ENCODE results near the gene PTMS.

PTMS gene

GRCh38 chr12:6819106-6820030 lies 53.2 kb downstream of the PTMS start:
- TF ChIP-seq TCF4 (CRISPR knock-in tag; IDR thresholded peaks at IDR 0.05; ENCODE audit: borderline replicate concordance), result no peak
- no peak for TF ChIP-seq ZFP3 (CRISPR knock-in tag; IDR thresholded peaks at IDR 0.05)
- no peak for TF ChIP-seq RARB (CRISPR knock-in tag; IDR thresholded peaks at IDR 0.05)
- TF ChIP-seq ZNF8 (CRISPR knock-in tag; IDR thresholded peaks at IDR 0.05), result no peak
- no peak for TF ChIP-seq CREB5 (CRISPR knock-in tag; IDR thresholded peaks at IDR 0.05; ENCODE audit: low read depth)
- no peak for TF ChIP-seq ZC3H10 (CRISPR knock-in tag; IDR thresholded peaks at IDR 0.05)
- no peak for TF ChIP-seq ESRRG (CRISPR knock-in tag; IDR thresholded peaks at IDR 0.05)
- no peak for TF ChIP-seq ISL1 (CRISPR knock-in tag; IDR thresholded peaks at IDR 0.05)
- no peak for TF ChIP-seq ZFP30 (CRISPR knock-in tag; IDR thresholded peaks at IDR 0.05)
- TF ChIP-seq ZNF565 (CRISPR knock-in tag; conservative IDR thresholded peaks at IDR 0.05; ENCODE audit: low read depth), result no peak
- TF ChIP-seq PPARA (CRISPR knock-in tag; IDR thresholded peaks at IDR 0.05; ENCODE audit: borderline replicate concordance), result no peak
- TF ChIP-seq ARNTL (CRISPR knock-in tag; IDR thresholded peaks at IDR 0.05; ENCODE audit: borderline replicate concordance, low read depth), result no peak
- TF ChIP-seq TOX (CRISPR knock-in tag; IDR thresholded peaks at IDR 0.05; ENCODE audit: borderline replicate concordance), result no peak
- TF ChIP-seq GLIS3 (CRISPR knock-in tag; IDR thresholded peaks at IDR 0.05), result no peak
- TF ChIP-seq POU6F1 (CRISPR knock-in tag; IDR thresholded peaks at IDR 0.05; ENCODE audit: borderline replicate concordance, low read depth), result no peak
- ATAC-seq, result no peak

- no peak for ATAC-seq
- TF ChIP-seq POU6F1 (CRISPR knock-in tag; IDR thresholded peaks at IDR 0.05; ENCODE audit: borderline replicate concordance, low read depth) (no peak), ESRRG (CRISPR knock-in tag; IDR thresholded peaks at IDR 0.05) (no peak), ISL1 (CRISPR knock-in tag; IDR thresholded peaks at IDR 0.05) (no peak), ZFP30 (CRISPR knock-in tag; IDR thresholded peaks at IDR 0.05) (no peak), SNAI2 (CRISPR knock-in tag; IDR thresholded peaks at IDR 0.05) (no peak)
- TF ChIP-seq, protein P1, sequence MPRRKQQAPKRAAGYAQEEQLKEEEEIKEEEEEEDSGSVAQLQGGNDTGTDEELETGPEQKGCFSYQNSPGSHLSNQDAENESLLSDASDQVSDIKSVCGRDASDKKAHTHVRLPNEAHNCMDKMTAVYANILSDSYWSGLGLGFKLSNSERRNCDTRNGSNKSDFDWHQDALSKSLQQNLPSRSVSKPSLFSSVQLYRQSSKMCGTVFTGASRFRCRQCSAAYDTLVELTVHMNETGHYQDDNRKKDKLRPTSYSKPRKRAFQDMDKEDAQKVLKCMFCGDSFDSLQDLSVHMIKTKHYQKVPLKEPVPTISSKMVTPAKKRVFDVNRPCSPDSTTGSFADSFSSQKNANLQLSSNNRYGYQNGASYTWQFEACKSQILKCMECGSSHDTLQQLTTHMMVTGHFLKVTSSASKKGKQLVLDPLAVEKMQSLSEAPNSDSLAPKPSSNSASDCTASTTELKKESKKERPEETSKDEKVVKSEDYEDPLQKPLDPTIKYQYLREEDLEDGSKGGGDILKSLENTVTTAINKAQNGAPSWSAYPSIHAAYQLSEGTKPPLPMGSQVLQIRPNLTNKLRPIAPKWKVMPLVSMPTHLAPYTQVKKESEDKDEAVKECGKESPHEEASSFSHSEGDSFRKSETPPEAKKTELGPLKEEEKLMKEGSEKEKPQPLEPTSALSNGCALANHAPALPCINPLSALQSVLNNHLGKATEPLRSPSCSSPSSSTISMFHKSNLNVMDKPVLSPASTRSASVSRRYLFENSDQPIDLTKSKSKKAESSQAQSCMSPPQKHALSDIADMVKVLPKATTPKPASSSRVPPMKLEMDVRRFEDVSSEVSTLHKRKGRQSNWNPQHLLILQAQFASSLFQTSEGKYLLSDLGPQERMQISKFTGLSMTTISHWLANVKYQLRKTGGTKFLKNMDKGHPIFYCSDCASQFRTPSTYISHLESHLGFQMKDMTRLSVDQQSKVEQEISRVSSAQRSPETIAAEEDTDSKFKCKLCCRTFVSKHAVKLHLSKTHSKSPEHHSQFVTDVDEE (CRISPR knock-in tag; IDR thresholded peaks at IDR 0.05), result no peak
These were observed 54.0 kb downstream of the PTMS start for GRCh38 chr12:6820166-6820565.

Data from SK-N-SH treated with all-trans-retinoic acid at 6 μM for 48 hours (cell line).